HG02840 (cell line): Measurements from ENCODE around the gene ABCA12.

Source experiments
- ATAC-seq: cut with Tn5 transposase; IDR thresholded peaks from one replicate; pipeline ENCODE4 v1.9.1; 2021; ENCODE audit warnings: mild to moderate bottlenecking, moderate library complexity, moderate number of reproducible peaks; ENCODE audit not compliant: unreplicated experiment, low FRiP score

Gene ABCA12

GRCh38 chr2:214995926-214996670, 142.3 kb downstream of the ABCA12 start:
- peak; percentile 94 for ATAC-seq

- no peak for ATAC-seq
These were observed 143.0 kb downstream of the ABCA12 start for GRCh38 chr2:214995409-214995808.

GRCh38 chr2:214992911-214993310, 145.5 kb downstream of the ABCA12 start:
- no peak for ATAC-seq

GRCh38 chr2:214989187-214989586, 149.2 kb downstream of the ABCA12 start:
- no peak for ATAC-seq

GRCh38 chr2:214987261-214987660, 151.2 kb downstream of the ABCA12 start:
- no peak for ATAC-seq

- no peak for ATAC-seq
These were observed 152.8 kb downstream of the ABCA12 start for GRCh38 chr2:214985619-214986018.

GRCh38 chr2:214966420-214966819, 172.0 kb downstream of the ABCA12 start:
- ATAC-seq = no peak

GRCh38 chr2:214960677-214961076, 177.7 kb downstream of the ABCA12 start:
- ATAC-seq = no peak

- ATAC-seq = no peak
These were observed 191.5 kb downstream of the ABCA12 start for GRCh38 chr2:214946949-214947348.

- no peak for ATAC-seq
These were observed 204.4 kb downstream of the ABCA12 start for GRCh38 chr2:214934006-214934405.

- ATAC-seq = no peak
These were observed 233.8 kb downstream of the ABCA12 start for GRCh38 chr2:214904634-214905033.

- ATAC-seq = no peak
These were observed 234.2 kb downstream of the ABCA12 start for GRCh38 chr2:214904176-214904575.

- ATAC-seq = no peak
These were observed 236.1 kb downstream of the ABCA12 start for GRCh38 chr2:214902286-214902685.

GRCh38 chr2:214899751-214900150, 238.7 kb downstream of the ABCA12 start:
- ATAC-seq = no peak

- no peak for ATAC-seq
These were observed 242.2 kb downstream of the ABCA12 start for GRCh38 chr2:214896274-214896673.

- no peak for ATAC-seq
These were observed 243.0 kb downstream of the ABCA12 start for GRCh38 chr2:214895469-214895868.

GRCh38 chr2:214889301-214889700, 249.1 kb downstream of the ABCA12 start:
- ATAC-seq = no peak

- ATAC-seq = no peak
These were observed 256.7 kb downstream of the ABCA12 start for GRCh38 chr2:214881647-214882202.
